NCI-H146 treated with DMSO at 0.1 percent for 48 hours (cell line): ENCODE measurements around the gene PSG6.
"Not testable (repeated sequence)": the region's sequence is repeated elsewhere in the genome, so short reads cannot be mapped to it uniquely, and the experiment has no call there.

ENCODE experiments used
- DNase-seq: peaks from one replicate; lab custom pipeline; 2025; ENCODE audit not compliant: unreplicated experiment; lab: John Stamatoyannopoulos, UW

The PSG6 gene

GRCh38 chr19:42853231-42853630, 64.5 kb downstream of the PSG6 start:
- DNase-seq: not testable (repeated sequence)

- not testable (repeated sequence) for DNase-seq
These were observed 64.9 kb downstream of the PSG6 start for GRCh38 chr19:42852821-42853220.
